Measurements from ENCODE around the gene C6orf141. TPM values are rescaled to one million over a fixed set of nuclear protein-coding genes. Genes with fewer than 3 reads are reported as not detected.

Gene C6orf141
- total and polyA plus RNA-seq, 2 of the 8 experiments (the other 6 are each of a cell fraction or from before 2014, with no cell fraction given): 7.6 to 16.1 TPM

- Histone ChIP-seq H3K14ac (ENCODE audit: insufficient read length) (no peak overlapping the region), H3K4me3 (ENCODE audit: extremely low read depth in 1 of 4, insufficient read depth in 2 of 4, low read depth in 3 of 4, low read length in 4 of 4) (peak overlapping the region; percentile 69 to 97 (median 79); a peak in 6 of 8 replicates), H4K91ac (replicated peaks; ENCODE audit: insufficient read length, low read length) (peak overlapping the region; percentile 90), H2AFZ (ENCODE audit: low read length) (no peak overlapping the region), H3K23me2 (ENCODE audit: low read depth, low read length) (peaks cover 15% of the 10 kb centered on the region), H2BK15ac (ENCODE audit: low read length) (no peak overlapping the region), H4K5ac (ENCODE audit: insufficient read length, low read depth, low read length) (peak overlapping the region; percentile 36), H3K36me3 (ENCODE audit: control insufficient read depth in 2 of 4, insufficient read depth in 4 of 4, low read length in 3 of 4) (peaks cover 0 to 27% (median 1%) of the 10 kb centered on the region in 4 experiments; a peak in 2 of 8 replicates), H3K18ac (ENCODE audit: extremely low read depth, low read length) (peak overlapping the region; percentile 98), H3K56ac (replicated peaks; ENCODE audit: insufficient read length, low read depth, low read length) (peak overlapping the region; percentile 65), H2BK120ac (replicated peaks; ENCODE audit: low read depth, low read length) (peak overlapping the region; percentile 95), H3K27ac (ENCODE audit: low read depth, low read length) (peak overlapping the region; percentile 76), H2BK12ac (ENCODE audit: low read depth, low read length) (no peak overlapping the region), H3K4me2 (ENCODE audit: insufficient read depth in 1 of 2, low read depth in 2 of 2, low read length in 2 of 2) (peak overlapping the region; percentile 87 to 95), H2BK20ac (ENCODE audit: low read length) (no peak overlapping the region; the same call in 1 of the 2 replicates), H3K9me3 (ENCODE audit: insufficient read depth in 2 of 2, low read depth in 1 of 2, low read length in 1 of 2) (no peaks in the 10 kb centered on the region), H3K4ac (replicated peaks; ENCODE audit: insufficient read length, low read depth, low read length) (no peak overlapping the region), H3K9ac (replicated peaks in 1 of 4; ENCODE audit: extremely low read depth in 1 of 4, low read depth in 3 of 4, low read length in 3 of 4) (peak overlapping the region in 3 of 4 experiments; percentile 85 to 93 (median 89); a peak in 6 of 7 replicates), H3K27me3 (replicated peaks in 1 of 4; ENCODE audit: control insufficient read depth in 3 of 4, extremely low read depth in 1 of 4, insufficient read depth in 3 of 4, low read length in 3 of 4) (peaks cover 0 to 3% (median 0%) of the 10 kb centered on the region in 4 experiments; a peak in 2 of 7 replicates), H2AK5ac (ENCODE audit: low read depth, low read length) (no peak overlapping the region), H2BK5ac (ENCODE audit: low read depth, low read length) (peak overlapping the region; percentile 86; the same call in 1 of the 2 replicates), H3K23ac (ENCODE audit: insufficient read length) (no peak overlapping the region), H3K4me1 (replicated peaks in 1 of 4; ENCODE audit: control insufficient read depth in 3 of 4, insufficient read depth in 4 of 4, low read length in 3 of 4) (peaks cover 4 to 25% (median 9%) of the 10 kb centered on the region in 4 experiments), H4K8ac (ENCODE audit: extremely low read depth, insufficient read depth, low read length) (peak overlapping the region; percentile 91; the same call in 1 of the 2 replicates), H3K79me2 (ENCODE audit: control insufficient read depth in 1 of 2, insufficient read depth in 2 of 2, low read length in 2 of 2) (peaks cover 0 to 20% of the 10 kb centered on the region in 2 experiments; a peak in 2 of 4 replicates), H4K20me1 (replicated peaks in 1 of 2; ENCODE audit: control insufficient read depth in 1 of 2, insufficient read depth in 2 of 2, low read length in 2 of 2) (no peaks in the 10 kb centered on the region), H3K79me1 (ENCODE audit: low read depth, low read length) (no peaks in the 10 kb centered on the region)
- FAIRE-seq (no peak), DNase-seq (ENCODE audit: low read depth in 1 of 2, low spot score in 2 of 2) (no peak)
- 17% methylated on average over 14 of the region's 20 CpGs; no CpG with 5 or more reads in 1 of the 2 experiments for WGBS, 2 experiments (ENCODE audit: extremely low coverage in 1 of 2, insufficient coverage in 1 of 2, insufficient read length in 1 of 2, insufficient replicate concordance in 2 of 2, low coverage in 1 of 2, low lambda C conversion rate in 2 of 2, missing lambda C conversion rate in 1 of 2)
- ChIA-PET POLR2A (ENCODE audit: partially characterized antibody) (interaction anchor here (0.6 to 1.6 kb wide), 9 partner anchors 9 to 88 kb away, joined by 3 to 8 read pairs (median 3); no protein-coding TSS in a partner anchor), CTCF (ENCODE audit: partially characterized antibody) (interaction anchor here (0.5 to 5.4 kb wide), 14 partner anchors 14 to 1130 kb away, joined by 3 to 41 read pairs (median 4); no protein-coding TSS in a partner anchor)
- TF ChIP-seq JUND (IDR thresholded peaks at IDR 0.05; ENCODE audit: low read length) (no peak), CREB1 (IDR thresholded peaks at IDR 0.05) (no peak), BRCA1 (IDR thresholded peaks at IDR 0.05; ENCODE audit: low read depth, low read length) (no peak), YY1 (IDR thresholded peaks at IDR 0.05; ENCODE audit: low read depth, low read length) (no peak), SP2 (IDR thresholded peaks at IDR 0.05; ENCODE audit: low read length) (no peak), CTBP2 (IDR thresholded peaks at IDR 0.05; ENCODE audit: borderline replicate concordance, insufficient read depth, insufficient read length, low read length) (no peak), E2F6 (IDR thresholded peaks at IDR 0.05) (no peak; the same call in 1 of the 2 replicates), EP300 (IDR thresholded peaks at IDR 0.05; ENCODE audit: borderline replicate concordance in 1 of 2, low read depth in 2 of 2, low read length in 2 of 2) (no peak), SP4 (IDR thresholded peaks at IDR 0.05; ENCODE audit: low read length) (no peak), HDAC6 (IDR thresholded peaks at IDR 0.05; ENCODE audit: low read depth, low read length) (no peak), TCF12 (IDR thresholded peaks at IDR 0.05; ENCODE audit: low read depth, low read length) (peak; percentile 69; the same call in 1 of the 2 replicates), POLR2A (IDR thresholded peaks at IDR 0.05; ENCODE audit: control extremely low read depth in 1 of 2, low read depth in 2 of 2, low read length in 2 of 2) (no peak)
Measured at GRCh38 chr6:49549691-49550491, 577 bp upstream of the C6orf141 start.
